HG03025 (cell line): ENCODE data around the gene URGCP.
A peak's percentile ranks its signal among the peaks of the same experiment; 100 is the strongest.

Source experiments
- ATAC-seq: cut with Tn5 transposase; IDR thresholded peaks from one replicate; pipeline ENCODE4 v1.9.1; 2021; ENCODE audit warnings: mild to moderate bottlenecking, moderate library complexity; ENCODE audit not compliant: unreplicated experiment, low FRiP score

The URGCP gene, protein sequence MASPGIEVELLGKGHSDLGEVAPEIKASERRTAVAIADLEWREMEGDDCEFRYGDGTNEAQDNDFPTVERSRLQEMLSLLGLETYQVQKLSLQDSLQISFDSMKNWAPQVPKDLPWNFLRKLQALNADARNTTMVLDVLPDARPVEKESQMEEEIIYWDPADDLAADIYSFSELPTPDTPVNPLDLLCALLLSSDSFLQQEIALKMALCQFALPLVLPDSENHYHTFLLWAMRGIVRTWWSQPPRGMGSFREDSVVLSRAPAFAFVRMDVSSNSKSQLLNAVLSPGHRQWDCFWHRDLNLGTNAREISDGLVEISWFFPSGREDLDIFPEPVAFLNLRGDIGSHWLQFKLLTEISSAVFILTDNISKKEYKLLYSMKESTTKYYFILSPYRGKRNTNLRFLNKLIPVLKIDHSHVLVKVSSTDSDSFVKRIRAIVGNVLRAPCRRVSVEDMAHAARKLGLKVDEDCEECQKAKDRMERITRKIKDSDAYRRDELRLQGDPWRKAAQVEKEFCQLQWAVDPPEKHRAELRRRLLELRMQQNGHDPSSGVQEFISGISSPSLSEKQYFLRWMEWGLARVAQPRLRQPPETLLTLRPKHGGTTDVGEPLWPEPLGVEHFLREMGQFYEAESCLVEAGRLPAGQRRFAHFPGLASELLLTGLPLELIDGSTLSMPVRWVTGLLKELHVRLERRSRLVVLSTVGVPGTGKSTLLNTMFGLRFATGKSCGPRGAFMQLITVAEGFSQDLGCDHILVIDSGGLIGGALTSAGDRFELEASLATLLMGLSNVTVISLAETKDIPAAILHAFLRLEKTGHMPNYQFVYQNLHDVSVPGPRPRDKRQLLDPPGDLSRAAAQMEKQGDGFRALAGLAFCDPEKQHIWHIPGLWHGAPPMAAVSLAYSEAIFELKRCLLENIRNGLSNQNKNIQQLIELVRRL

DNA sequence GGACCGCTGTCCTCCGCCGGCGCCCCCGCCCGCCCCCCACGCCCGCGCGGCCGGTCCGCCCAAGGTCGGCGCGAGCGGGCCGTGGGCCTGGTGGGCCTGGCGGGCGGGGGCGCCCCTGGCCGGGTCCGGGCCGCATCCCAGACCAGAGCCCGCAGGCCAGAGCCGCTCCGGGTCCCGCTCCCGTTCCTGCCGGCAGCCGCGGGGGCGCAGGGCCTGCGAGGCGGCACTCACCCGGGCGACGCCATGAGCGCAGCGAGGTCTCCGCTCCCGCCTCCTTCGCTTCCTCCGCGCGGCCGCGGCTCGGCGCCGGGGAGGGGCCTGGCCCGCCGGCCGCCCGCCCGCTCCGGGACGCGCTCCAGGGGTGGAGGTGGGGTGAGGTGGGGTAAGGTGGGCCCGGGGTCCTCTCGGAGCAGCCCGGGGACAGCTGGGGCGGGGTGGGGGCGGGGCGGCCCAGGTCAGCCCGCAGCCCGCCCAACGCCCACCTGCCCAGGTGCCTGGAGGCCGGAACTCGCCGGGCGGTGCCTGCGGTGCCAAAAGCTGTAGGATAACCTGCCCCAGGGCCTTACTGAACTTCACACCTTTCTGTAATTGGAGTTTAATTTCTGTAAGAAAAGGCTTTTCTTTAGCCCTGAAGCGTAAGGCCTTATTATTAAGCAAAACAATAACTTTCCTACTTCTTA lies at the start of gene URGCP:
Gene URGCP, minus strand, starts transcription at position 266 of the 680 bp plus-strand sequence. Its CDS starts 21 bp downstream, at position 245.
- ATAC-seq = peak; percentile 76

DNA sequence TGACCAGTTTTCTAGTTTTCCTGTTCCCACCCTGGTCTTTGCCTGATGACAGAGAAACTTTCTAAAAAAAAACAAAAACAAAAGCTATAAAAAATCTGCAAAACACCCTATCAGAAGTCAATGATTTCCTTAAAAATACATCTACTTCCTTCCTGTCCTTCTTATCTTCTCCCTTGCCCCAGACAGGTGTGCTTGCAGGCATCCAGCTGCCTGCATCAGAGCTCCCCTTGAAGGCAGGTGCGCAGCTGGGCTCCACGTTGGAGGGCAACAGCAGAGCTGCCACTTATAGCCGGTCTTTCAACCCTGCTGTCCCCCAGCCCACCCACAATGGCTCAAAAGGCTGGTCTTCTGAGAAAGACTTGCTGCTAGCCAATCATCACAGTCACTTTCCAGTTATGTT lies 49.6 kb upstream of the URGCP start:
- ATAC-seq = no peak

DNA sequence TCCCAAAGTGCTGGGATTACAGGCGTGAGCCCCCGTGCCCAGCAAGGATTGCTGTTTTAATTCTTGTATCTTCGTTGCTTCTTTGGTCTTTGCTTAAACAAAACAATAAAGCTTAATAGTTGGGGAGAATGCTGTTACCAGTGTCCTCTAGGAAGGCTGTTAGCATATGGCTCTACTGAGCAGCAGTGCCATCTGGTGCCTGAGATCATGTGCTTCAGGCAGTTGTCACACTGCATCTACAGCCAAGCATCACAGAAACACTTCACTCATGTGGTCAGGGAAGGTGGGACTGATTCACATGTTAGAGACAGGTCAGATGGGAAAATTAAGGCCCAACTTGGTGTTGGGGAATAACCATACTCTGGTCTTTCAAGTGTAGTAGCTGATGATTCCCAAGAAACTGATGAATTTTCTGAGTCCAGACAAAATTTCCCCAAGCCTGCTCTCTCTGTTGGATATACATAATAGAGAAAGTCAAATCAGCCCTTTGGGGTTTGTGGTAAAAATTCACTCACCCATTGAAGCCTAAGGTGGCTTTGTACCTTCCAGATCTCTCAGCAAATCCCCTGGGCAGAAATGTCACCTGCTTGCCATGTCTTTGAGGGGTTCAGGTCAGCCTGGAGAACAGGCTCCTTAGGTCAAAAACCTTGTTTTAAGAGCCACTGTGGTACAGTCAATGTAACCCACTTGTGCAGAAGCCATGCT lies 48.3 kb upstream of the URGCP start:
- no peak for ATAC-seq

DNA sequence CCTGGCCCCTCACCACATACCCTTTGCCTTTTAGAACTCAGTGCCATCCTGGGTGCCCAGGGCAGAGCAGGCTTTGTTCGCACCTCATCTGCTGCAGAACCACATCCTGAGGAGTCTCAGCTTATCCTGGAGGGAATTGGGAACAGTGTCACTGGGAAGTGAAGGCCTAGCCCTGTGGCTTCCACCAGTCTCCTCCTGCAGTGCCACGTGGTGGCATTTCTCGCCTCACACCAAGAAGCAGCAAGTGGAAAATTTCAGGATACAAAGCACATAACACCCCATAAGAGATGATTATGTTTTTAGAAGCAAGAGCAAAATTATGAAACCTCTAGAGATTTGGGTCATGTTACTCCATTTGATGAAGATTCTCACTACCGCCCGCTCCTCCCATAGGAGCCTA lies 46.7 kb upstream of the URGCP start:
- ATAC-seq = no peak

DNA sequence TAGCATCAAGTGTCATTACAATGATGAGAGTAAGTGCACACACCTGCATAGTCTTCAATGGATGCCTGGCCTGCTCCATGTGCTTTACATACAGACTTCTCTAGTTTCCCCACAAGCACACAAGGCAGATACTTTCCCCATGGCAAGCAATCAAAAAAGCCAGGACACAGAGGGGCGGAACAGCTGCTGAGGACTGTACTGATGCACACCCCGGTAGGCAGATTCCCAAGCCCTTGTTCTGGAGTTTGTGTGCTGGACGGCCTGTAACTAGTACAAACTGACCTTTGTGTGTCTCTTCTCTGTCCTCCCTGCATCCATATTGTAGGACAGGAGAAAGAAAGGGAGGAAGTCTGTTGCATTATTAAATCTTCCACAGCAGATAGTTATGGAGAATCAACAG lies 45.6 kb upstream of the URGCP start:
- ATAC-seq = no peak

DNA sequence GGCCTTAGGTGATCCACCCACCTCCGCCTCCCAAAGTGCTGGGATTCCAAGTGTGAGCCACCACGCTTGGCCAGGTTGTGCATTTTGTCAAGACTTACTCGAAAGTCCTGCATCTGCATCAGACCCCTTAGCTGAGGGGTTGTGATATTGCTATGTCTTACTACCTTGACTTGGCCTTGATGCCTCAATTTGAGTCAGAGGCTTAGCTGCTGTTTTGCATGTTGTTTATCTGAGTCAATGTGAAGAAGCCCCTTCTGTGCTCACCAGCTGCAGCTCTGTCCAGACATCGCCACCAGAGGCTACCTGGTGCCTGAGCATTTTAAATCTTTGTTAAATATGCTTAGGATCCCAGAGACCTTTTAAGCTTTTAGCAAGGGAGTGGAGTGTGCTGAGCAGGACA lies 37.9 kb upstream of the URGCP start:
- ATAC-seq = no peak

DNA sequence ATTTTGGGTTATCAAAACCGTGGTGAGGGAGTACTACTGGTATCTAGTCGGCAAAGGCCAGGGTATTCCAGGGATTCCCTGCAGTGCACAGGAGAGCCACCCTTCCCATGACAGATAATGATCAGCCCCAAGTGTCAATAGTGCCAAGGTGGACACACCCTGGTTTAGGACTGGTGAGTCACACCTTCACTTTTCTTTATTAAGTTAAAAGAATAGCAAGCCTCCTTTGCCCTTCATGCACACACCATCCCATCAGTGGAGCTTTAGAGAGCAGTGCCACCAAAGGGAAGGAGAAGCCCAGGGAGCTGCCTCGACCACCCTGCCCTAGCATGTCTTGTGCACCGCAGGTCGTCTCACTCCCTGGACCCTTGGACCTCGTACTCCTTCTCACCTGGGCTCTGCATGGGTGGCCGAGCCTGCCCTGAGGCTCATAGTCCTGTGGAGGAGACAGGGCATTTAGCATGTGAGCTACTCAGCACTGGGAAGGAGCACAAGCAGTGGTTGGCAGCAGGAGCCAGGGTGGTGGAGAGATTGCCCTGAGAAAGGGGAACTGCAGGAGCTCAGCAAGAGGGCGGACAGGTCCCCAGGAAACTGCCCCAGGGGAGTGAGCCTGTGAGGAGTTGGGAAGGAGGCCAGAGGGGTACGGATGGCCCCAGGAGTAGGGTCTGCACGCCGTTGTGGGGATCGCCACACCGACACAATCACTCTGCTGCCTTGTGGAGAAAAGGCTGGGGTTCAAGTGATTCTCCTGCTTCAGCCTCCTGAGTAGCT lies 37.2 kb upstream of the URGCP start:
- no peak for ATAC-seq

DNA sequence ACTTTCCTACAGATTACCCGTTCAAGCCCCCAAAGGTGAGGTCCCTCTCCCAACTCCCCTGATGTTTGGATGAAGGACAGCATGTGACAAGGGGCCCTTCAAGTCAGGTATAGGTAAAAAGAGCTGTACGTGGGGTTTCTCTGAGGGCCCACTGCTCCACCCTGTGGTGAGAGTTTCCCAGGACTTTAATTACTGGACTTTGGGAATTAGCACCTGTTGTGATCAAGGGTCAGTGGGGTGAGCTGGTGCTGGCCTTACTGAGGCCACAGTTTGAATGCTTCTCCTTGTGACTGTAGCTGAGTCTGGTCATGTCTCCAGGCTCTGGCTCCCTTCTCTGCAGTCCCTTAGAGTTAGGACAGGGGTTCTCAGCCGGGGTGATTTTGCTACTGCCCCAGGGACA lies 36.6 kb upstream of the URGCP start:
- no peak for ATAC-seq

DNA sequence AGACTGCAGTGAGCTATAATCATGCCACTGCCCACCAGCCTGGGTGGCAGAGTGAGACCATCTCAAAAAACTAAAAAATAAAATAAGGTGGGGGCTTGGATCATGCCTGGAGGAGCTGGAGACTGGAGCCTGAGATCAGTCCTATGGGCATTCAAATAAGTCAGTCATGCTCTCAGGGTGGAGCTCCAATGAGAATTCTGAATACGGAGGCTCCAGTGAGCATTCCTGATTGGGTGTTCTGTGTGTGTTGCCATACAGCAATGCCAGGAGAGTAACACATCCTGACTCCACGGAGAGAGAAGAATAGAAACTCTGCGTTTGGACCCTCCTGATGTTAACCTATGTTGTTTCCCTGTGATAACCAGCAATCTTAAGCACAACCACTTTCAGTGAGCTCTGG lies 35.9 kb upstream of the URGCP start:
- ATAC-seq = no peak

DNA sequence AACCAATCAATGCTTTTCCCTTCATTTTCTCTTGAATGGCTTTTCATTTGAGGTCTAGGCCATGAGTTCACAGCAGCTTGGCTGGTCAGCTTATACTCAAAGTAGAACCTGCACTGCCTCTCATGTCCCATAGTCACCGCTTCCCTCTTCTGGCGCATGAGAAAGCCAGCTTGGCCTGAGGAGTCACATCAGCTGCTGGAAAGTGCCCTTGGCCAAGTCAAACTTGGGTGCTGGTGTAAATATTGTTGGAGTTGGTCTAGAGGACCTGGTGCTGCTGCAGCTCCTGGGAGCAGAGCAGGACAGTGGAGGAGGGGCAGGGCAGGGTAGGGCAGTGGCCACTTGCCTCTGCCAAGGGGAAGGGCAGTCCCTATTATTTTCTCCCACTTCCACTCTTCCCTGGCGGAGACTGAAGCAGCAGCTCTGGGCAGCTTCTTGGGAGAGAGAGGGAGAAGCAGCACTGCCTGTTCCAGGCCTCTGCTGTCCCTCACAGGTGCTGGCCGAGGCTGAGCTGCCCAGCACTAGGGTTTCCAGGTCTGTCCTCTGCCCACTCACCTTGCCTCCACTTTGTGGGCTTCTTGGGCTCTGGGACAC lies 32.6 kb upstream of the URGCP start:
- no peak for ATAC-seq

DNA sequence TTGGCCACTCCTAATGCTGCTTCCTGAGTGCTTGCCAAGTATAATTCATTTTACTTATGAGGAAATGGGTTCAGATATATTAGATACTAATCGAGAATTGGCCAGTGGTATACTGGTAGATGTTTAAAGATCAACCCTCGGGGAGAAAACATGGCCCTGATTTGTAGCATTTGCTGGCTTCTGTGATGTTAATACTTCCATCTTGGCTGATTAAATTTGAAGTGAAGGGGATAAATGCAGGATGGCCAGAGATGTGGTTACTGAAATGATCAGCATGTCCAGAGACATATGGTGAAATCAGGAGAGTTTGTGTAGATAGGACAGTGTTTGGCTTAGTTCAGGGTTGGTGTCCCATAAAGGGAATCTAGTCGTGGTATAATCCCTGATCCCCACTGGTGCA lies 31.0 kb upstream of the URGCP start:
- ATAC-seq = no peak

DNA sequence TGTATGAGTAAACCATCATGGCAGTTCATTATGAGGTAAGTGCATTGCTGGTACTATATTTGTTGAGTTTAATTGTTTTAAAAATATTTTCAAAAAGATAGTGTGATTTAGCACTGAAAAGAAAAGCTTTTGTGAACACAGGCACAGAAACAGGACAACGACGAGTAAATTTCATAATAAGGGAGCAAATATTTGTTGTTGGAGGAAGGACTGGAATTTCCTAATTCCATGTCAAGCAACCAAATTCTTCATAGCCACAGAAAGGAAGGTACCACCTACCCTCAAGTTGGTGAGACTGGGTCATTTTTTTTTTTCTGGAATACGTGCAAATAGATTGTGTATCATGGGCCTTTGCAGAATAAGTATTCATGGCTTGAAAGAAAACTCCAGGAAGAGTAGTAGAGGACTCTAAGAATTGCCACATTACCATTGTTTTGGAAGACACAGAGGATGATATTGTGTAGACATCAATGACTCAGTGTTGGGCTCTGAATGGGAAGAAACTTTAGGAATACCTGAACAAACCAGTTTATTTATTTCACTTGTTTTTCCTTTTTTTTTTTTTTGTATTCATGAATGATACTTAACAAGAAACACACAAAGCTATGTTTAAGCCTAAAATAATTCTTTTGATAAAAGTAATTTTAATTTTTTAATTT lies 27.6 kb upstream of the URGCP start:
- ATAC-seq = no peak

DNA sequence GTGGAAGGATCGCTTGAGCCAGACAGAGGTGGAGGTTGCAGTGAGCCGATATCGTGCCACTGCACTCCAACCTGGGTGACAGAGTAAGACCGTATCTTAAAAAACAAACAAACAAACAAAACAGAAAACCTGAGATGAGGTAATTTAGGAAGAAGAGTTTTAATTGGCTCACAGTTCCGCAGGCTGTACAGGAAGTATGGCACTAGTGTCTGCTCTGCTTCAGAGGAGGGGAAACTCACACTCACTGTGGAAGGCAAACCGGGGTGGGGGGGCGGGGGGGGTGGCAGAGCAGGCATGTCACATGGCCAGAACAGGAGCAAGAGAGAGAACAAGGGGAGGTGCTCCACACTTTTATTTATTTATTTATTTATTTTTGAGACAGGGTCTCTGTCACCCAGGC lies 24.9 kb upstream of the URGCP start:
- ATAC-seq = no peak

DNA sequence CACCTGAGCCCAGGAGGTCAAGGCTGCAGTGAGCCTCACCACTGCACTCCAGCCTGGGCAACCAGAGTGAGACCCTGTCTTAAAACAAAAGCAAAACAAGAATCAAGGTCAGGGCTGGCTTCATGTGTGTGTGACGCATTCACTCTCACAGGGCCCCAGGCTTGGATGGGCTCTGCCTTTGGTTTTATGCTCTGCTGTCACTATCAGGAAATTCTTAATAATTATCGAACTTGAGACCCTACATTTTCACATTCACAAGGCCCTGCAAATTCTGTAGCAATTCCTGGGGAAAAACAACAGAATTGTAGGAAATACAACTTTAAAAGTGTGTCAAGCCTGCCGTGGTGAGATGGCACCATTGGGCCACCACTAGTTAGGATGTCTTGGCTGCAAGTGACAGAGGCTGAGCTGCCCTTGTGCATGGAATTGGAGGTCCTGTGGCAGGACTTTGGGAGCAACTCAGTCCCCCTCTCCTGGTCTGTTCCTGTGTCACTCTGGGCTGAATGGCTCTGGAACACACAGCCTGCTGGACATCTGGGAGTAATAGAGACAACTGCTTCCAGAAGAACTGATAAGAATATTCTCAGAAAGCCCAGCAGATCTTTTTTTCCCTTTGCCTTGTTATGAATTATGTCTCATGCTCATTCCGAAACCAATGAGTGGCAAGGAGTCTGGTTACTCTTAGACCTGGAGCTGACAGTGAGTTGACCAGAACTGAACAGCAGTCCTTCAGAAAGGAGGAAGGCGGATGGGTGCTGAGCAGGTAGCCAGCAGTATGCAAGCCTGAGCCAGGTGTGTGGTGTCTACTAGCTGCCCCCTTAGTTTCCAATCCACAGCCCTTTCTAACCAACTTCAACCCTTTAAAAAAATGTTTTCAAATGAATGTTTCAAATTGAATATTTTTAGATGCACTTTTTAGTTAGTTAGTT lies 23.4 kb upstream of the URGCP start:
- ATAC-seq = no peak

DNA sequence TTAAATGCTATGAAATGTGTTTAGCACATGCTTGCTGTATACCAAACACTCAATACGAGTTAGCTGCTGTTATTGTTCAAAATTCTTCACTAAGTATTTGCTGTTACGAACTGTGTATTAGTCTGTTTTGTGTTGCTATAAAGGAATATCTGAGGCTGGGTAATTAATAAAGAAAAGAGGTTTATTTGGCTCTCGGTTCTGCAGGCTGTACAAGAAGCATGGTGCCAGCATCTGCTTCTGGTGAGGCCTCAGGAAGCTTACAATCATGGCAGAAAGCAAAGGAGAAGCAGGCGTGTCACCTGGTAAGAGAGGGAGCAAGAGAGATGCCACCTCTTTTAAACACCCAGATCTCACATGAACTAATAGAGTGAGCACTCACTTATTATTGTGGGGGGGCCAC lies 21.4 kb upstream of the URGCP start:
- ATAC-seq = no peak

DNA sequence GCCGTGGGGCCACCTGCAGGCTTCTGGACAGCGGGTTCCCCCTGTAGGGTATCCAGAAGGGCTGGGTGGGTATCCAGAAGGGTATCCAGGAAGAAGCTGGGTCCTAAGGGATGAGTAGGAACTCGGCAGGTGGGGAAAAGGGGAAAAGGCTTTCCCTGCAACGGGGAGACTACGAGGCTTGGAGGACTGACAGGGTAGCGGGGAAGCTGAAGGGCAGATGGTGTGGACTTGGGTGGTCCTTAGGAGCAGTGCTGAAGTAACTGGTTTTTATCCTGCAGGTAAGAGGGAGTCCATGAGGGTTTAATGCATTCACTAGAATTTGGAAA lies 20.4 kb upstream of the URGCP start:
- ATAC-seq = no peak

DNA sequence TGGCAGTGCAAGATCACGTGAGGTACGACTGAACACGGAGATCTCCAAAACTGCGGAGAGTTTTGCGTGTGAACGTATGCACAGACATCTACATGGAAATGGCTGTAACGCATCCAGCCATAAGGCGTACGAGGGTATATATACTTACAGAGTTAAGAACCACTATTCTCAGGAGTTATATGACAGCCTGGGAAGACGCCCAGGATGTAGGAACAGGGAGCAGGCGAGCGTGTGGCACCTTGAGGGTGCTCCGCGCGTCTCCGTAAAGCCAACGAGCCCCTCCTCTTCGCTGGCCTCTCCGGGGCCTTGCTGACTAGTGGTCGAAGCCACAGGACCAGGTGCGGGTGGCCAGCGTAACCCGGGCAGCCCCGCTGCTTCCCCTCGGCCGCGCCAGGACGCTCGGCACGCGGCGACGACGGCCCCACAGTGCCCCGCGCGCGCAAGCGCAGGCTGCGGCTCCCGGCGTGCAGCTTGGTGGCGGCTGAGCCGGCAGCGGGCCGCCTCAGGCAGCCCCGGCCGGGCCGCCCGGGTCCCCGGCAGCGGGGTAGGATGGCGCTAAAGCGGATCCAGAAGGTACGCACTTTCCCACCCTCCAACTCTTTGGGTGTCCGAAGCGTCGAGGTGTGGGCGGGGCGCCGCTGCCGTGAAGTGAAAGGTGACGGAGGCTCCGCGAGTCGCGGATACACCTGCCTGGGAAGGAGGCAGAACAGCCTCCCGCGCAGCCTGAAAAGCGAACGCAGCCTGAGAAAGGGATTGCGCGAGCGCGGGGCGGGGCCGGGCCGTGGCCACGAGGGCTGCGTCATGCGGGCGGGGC lies 19.8 kb upstream of the URGCP start, which contains the start of gene UBE2D4:
Gene UBE2D4, plus strand, starts transcription at position 453 of the 814 bp plus-strand sequence. Its CDS starts 97 bp downstream, at position 550.
- peak; percentile 87 for ATAC-seq
